ENCODE results near the gene ICAM5.

DNA sequence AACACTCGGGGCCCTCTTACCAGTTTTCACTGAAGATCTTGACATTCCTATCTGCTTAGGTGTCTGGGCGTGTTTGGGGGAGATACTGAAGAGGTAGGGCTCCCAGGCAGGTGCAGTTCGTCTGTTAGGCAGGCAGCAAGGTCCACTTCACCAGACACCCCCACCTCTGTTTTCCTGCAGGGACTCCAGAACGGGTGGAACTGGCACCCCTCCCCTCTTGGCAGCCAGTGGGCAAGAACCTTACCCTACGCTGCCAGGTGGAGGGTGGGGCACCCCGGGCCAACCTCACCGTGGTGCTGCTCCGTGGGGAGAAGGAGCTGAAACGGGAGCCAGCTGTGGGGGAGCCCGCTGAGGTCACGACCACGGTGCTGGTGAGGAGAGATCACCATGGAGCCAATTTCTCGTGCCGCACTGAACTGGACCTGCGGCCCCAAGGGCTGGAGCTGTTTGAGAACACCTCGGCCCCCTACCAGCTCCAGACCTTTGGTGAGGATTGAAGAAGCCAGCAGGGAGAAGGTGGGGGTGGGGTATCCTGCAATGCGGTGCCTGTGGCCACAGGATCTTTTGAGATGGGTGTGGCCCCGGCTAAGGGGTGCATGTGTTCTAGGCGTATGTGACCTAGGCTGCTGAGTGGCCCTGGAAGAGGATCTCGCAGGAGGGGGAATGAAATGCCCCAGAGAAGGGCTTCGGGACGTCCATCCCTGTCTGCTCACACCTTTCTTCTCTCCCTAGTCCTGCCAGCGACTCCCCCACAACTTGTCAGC, 6.3 kb upstream of the ICAM5 start:
- TF ChIP-seq, protein P1, sequence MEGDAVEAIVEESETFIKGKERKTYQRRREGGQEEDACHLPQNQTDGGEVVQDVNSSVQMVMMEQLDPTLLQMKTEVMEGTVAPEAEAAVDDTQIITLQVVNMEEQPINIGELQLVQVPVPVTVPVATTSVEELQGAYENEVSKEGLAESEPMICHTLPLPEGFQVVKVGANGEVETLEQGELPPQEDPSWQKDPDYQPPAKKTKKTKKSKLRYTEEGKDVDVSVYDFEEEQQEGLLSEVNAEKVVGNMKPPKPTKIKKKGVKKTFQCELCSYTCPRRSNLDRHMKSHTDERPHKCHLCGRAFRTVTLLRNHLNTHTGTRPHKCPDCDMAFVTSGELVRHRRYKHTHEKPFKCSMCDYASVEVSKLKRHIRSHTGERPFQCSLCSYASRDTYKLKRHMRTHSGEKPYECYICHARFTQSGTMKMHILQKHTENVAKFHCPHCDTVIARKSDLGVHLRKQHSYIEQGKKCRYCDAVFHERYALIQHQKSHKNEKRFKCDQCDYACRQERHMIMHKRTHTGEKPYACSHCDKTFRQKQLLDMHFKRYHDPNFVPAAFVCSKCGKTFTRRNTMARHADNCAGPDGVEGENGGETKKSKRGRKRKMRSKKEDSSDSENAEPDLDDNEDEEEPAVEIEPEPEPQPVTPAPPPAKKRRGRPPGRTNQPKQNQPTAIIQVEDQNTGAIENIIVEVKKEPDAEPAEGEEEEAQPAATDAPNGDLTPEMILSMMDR (conservative IDR thresholded peaks at IDR 0.05 in 1 of 2, IDR thresholded peaks at IDR 0.05 in 1 of 2; ENCODE audit: low read depth in 1 of 2, low read length in 2 of 2) = no peak
- TF ChIP-seq EZH2 (IDR thresholded peaks at IDR 0.05; ENCODE audit: low read length, missing control alignments) = no peak
